Naive thymus-derived CD8-positive, alpha-beta T cell (primary cell): Measurements from ENCODE around the gene YEATS4. TPM values are rescaled to one million over a fixed set of nuclear protein-coding genes. Genes with fewer than 3 reads are reported as not detected.

Source experiments
- ATAC-seq, 2 donors: fragments of 150-1000 bp; cut with Tn5 transposase in 1 of 2; sonication (Bioruptor Pico), chemical (Tn5 transposase) in 1 of 2; 1 replicate in 1 of 2; 2 replicates in 1 of 2; pipeline ENCODE4 v1.10.0; 2021; ENCODE audit warnings: mild to moderate bottlenecking in 2 of 2, moderate library complexity in 2 of 2
- POLR2A ChIA-PET: fragments of 350-600 bp; sonication (Branson Sonifier 250); formaldehyde crosslinking; loops from one replicate; lab custom pipeline; 2021; ENCODE audit warnings: antibody characterized with exemption; lab: Charles Lee
- DNase-seq, 10 donors: peaks; one replicate each; pipeline versions ENCODE4 v3.0.0 to v3.0.0-alpha.2; 2020 to 2022
- H3K27ac Mint-ChIP-seq, 10 donors: one replicate each; pipeline ENCODE4 v1.8.0; 2020 to 2022; ENCODE audit warnings: mild to moderate bottlenecking in 10 of 10, mixed read lengths in 10 of 10, moderate library complexity in 4 of 10, inconsistent platforms in 1 of 10
- H3K27me3 Mint-ChIP-seq, 5 donors: one replicate each; pipeline ENCODE4 v1.8.0; 2021 to 2022; ENCODE audit warnings: mixed read lengths in 5 of 5
- H3K36me3 Mint-ChIP-seq, 3 donors: one replicate each; pipeline ENCODE4 v1.8.0; 2020 to 2022; ENCODE audit warnings: mixed read lengths in 3 of 3, mild to moderate bottlenecking in 2 of 3, inconsistent platforms in 1 of 3
- H3K4me1 Mint-ChIP-seq, 4 donors: one replicate each; pipeline ENCODE4 v1.8.0; 2021 to 2022; ENCODE audit warnings: mixed read lengths in 4 of 4
- H3K4me3 Mint-ChIP-seq, 10 donors: one replicate each; pipeline ENCODE4 v1.8.0; 2020 to 2022; ENCODE audit warnings: mild to moderate bottlenecking in 10 of 10, mixed read lengths in 10 of 10, moderate library complexity in 6 of 10, inconsistent platforms in 1 of 10
- H3K9me3 Mint-ChIP-seq, 9 donors: one replicate each; pipeline ENCODE4 v1.8.0; 2020 to 2022; ENCODE audit warnings: mixed read lengths in 9 of 9, mild to moderate bottlenecking in 3 of 9, inconsistent platforms in 1 of 9, moderate library complexity in 1 of 9
- polyA plus RNA-seq, 3 donors: library from polyadenylated mRNA; unstranded; fragments of 300-500 nt; fragmentation: Illumina TruSeq; gene quantifications; one replicate each; pipeline ENCODE4 v1.2.3, GENCODE V29; 2021
- total RNA-seq, 8 experiments: library from RNA in 2 of 8; stranded (reverse) in 2 of 8; gene quantifications; one replicate each; pipeline ENCODE4 v1.2.3 and lab custom pipeline; 2021 to 2026

YEATS4 gene
- total and polyA plus RNA-seq, 5 experiments from 2014 or later = 18.0 to 66.4 (median 50.9) TPM

DNA sequence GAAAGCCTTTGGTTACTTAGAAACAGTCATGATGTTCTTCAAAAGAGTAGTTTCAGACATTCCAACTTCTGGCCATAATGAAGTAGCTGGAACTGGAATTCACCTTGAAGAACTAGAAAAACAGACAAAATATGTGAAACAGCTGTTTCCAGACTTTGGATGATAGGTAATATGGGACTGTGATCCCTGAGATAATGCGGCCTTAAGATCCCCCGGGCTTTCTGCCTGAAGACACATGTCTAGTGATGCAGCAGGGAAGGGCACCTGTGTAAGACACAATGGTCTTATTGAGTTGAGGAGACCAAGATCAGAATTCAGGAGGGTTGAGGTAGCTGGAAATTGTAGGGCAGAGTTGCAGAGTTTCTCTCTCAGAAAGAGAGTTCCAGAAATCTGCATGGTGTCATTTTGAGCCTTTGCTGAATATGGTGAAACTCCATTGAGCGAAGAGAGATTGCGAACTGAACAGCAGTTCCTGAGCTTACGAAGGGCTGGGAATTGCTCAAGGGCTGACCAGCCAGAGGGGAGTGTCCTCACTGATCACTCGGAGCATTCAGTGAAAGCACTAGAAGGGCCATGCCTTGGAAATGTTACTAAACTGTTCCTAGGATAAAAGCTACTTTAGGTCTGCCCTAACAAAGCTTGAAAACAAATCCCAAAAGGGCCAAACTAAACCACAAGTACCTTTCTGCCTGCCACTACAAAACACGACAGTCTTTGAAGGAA is 69.0 kb downstream of the YEATS4 start:
- Mint-ChIP-seq H3K9me3 (no peaks in the 10 kb centered on the region), H3K27ac (no peak overlapping the region), H3K36me3 (peaks cover 0 to 5% (median 0%) of the 10 kb centered on the region in 3 donors), H3K27me3 (no peaks in the 10 kb centered on the region), H3K4me3 (no peak overlapping the region), H3K4me1 (no peaks in the 10 kb centered on the region)
- ATAC-seq = no peak
- DNase-seq = no peak
- POLR2A ChIA-PET = no interaction called here

DNA sequence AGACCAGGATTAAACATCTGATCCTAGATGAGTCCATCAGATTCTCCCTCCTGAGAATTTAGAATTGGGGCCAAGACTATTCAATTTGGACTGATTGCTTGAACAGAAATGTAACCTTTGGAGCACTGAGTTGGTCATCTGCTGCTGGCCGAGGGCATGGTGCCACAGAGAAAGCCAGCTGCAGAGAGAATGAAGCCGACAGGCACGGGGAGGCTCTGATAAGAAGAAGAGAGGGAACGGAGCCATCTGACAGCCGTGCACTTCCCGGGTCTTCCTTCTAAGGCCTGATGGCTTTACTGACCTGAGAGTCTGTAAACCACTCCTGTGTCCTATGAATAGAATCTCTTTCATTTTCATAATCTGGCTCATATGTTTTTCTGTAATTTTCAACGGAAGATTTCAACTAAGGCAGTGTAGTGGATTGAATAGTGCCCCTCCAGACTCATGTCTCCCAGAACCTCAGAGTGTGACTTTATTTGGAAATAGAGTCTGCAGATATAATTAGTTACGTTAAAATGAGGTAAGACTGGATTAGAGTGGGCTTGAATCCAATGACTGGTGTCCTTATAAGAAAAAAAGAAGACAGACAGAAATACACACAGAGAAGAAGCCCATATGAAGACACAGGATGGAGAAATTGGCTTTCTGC is 71.5 kb downstream of the YEATS4 start:
- Mint-ChIP-seq H3K9me3 (no peaks in the 10 kb centered on the region), H3K27me3 (no peaks in the 10 kb centered on the region), H3K36me3 (no peaks in the 10 kb centered on the region), H3K27ac (no peak overlapping the region), H3K4me1 (no peaks in the 10 kb centered on the region), H3K4me3 (no peak overlapping the region)
- POLR2A ChIA-PET = no interaction called here
- ATAC-seq (no peak), DNase-seq (no peak)

DNA sequence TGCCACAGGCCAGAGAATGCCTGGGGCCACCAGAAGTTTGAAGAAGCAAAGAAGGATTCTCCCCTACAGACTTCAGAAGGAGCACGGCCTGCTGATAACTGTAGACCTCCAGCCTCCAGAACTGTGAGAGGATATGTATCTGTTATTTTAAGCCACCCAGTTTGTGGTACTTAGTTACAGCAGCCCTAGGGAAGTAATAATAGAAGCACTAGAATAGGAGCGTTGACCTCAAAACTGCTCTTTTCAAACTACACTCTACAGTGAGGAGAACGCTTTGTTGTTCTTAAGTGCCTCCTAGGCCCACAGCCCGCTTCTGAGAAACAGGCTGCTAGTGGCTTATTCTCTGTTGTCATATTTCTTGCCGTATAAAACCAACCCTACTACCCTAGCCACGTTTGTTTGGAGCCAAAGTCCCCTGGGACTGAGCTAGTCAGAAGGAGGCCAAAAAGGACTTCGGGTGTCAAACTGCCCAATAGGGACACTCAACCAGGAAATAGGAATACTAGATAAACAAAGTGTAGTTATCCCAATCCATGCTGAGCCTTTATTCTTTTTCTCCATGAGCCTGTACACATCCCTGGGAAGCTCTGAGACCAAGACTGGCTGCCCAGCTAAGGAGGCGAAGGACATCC is 72.2 kb downstream of the YEATS4 start:
- no peaks in the 10 kb centered on the region for H3K4me1 Mint-ChIP-seq
- no peaks in the 10 kb centered on the region for H3K9me3 Mint-ChIP-seq
- no peaks in the 10 kb centered on the region for H3K36me3 Mint-ChIP-seq
- H3K27ac Mint-ChIP-seq = no peak overlapping the region
- POLR2A ChIA-PET = no interaction called here
- no peak overlapping the region for H3K4me3 Mint-ChIP-seq
- ATAC-seq = no peak
- no peak for DNase-seq
- no peaks in the 10 kb centered on the region for H3K27me3 Mint-ChIP-seq

DNA sequence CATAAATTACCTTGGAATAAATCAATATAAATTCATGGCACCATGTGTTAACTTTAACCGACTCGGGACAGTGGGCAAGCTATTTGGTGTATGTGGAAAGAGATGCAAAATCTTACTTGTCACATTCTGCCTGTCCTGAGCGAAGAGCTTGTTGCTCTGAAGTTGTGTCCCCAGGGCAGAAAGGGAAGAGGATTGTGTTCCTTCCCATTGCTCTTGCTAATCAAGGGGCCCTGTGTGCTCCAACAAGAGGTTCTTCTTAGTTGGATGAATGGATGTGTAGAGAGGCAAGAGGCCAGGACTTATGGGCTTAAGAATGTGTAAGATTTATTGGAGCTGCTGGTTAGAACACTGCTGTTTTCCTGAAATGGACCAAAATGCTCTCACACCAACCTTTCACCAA is 74.1 kb downstream of the YEATS4 start:
- H3K9me3 Mint-ChIP-seq = no peaks in the 10 kb centered on the region
- no peak overlapping the region for H3K27ac Mint-ChIP-seq
- no peak for ATAC-seq
- POLR2A ChIA-PET = no interaction called here
- H3K4me3 Mint-ChIP-seq = no peak overlapping the region
- no peaks in the 10 kb centered on the region for H3K36me3 Mint-ChIP-seq
- no peaks in the 10 kb centered on the region for H3K4me1 Mint-ChIP-seq
- no peaks in the 10 kb centered on the region for H3K27me3 Mint-ChIP-seq
- no peak for DNase-seq

DNA sequence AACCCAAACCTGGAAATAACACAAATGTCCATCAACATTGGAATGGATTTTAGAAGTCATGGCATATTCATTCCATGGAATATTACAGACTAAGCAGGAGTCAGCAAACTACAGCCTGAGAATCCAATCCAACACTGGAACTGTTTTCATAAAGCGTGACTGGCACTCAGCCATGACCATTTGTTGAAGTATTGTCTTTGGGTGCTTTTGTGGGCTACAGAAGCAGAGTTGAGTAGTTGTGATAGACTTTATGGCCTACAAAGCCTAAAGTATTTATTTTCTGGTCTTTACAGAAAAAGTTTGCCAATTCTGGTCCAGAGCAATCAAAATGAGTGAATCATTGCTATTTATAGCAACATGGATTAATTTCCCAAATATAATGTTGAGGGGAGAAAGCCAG is 76.1 kb downstream of the YEATS4 start:
- Mint-ChIP-seq H3K4me1 (no peaks in the 10 kb centered on the region), H3K27ac (no peak overlapping the region), H3K36me3 (no peaks in the 10 kb centered on the region), H3K9me3 (no peaks in the 10 kb centered on the region), H3K27me3 (no peaks in the 10 kb centered on the region), H3K4me3 (no peak overlapping the region)
- POLR2A ChIA-PET = no interaction called here
- no peak for DNase-seq
- no peak for ATAC-seq

DNA sequence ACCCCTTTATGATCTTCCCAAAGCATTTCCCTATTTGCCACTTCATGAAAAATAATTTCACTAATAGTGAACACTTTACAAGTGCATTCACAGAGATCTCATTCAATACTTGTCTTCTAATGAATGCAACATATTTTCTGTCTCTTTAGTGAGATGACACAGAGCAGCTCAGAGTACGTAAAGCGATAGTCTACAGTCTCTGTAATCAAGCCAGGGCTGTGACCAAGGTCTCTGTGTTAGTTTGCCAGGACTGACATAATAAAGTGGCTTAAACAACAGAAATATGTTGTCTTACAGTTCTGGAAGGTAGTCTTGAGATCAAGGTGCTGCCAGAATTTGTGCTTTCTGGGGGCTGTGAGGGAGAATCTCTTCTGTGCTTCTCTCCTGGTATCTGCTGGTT is 77.5 kb downstream of the YEATS4 start:
- H3K4me3 Mint-ChIP-seq = no peak overlapping the region
- no peaks in the 10 kb centered on the region for H3K36me3 Mint-ChIP-seq
- ATAC-seq = no peak
- H3K27me3 Mint-ChIP-seq = no peaks in the 10 kb centered on the region
- H3K9me3 Mint-ChIP-seq = no peaks in the 10 kb centered on the region
- H3K4me1 Mint-ChIP-seq = no peaks in the 10 kb centered on the region
- H3K27ac Mint-ChIP-seq = no peak overlapping the region
- no peak for DNase-seq
- POLR2A ChIA-PET = no interaction called here

DNA sequence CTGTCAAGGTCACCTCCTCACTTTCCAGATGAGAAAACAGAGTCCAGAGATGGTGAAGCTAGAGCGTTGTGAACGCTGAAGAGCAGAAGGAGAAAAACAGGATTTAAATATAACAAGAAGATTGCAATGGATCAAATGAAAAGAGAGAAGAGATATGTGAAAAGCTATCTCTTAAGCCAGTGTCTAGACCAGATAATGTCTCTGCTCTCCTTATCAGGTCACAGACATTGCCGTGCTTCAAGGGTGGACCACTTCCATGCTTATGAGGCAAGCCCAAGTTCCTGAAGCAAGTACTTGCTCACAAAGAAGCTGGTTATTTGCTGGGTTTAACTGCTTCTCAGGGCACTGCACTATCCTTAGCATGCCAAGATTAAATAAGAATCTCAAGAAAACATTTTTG is 79.0 kb downstream of the YEATS4 start:
- Mint-ChIP-seq H3K4me1 (no peaks in the 10 kb centered on the region), H3K27ac (no peak overlapping the region), H3K9me3 (no peaks in the 10 kb centered on the region), H3K27me3 (peaks cover 0 to 2% (median 0%) of the 10 kb centered on the region in 5 donors), H3K4me3 (no peak overlapping the region), H3K36me3 (no peaks in the 10 kb centered on the region)
- ATAC-seq = no peak
- POLR2A ChIA-PET = no interaction called here
- no peak for DNase-seq

DNA sequence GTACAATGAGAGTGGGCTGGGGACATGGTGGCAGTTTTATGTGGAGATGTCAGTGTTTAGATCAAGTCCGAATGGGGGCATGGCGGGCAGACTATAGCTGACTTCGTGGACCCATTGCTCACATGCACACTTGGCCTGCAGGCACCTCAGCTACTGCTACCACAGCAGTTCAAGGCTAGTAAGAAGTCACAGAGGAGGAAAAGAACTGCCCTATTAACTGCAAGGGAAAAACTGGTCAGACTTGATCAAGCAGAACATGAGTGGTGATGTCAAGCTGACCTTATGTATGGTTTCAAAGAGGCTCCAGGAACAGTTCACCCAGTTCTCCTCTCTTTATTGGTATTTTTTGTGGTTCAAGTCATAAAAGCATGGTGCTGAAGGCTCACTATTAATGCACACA is 80.5 kb downstream of the YEATS4 start:
- peaks cover 0 to 5% (median 0%) of the 10 kb centered on the region in 3 donors for H3K36me3 Mint-ChIP-seq
- ATAC-seq (no peak), DNase-seq (no peak)

More for the DNA sequence above, 80.5 kb downstream of the YEATS4 start:
- H3K27ac Mint-ChIP-seq = no peak overlapping the region
- H3K27me3 Mint-ChIP-seq = peaks cover 0 to 4% (median 2%) of the 10 kb centered on the region in 5 donors
- no peak overlapping the region for H3K4me3 Mint-ChIP-seq
- POLR2A ChIA-PET = no interaction called here
- H3K9me3 Mint-ChIP-seq = no peaks in the 10 kb centered on the region
- H3K4me1 Mint-ChIP-seq = no peaks in the 10 kb centered on the region

Other genes with a start within 250 kb of the YEATS4 start
- 100 to 1,000 TPM; 113 to 114 TPM for gene CPSF6, start 120.2 kb upstream of the YEATS4 start, total RNA-seq
- 10 to 100 TPM; 36.6 to 55.4 (median 46.0) TPM for gene CPSF6, start 120.2 kb upstream of the YEATS4 start, polyA plus RNA-seq
- gene LYZ, start 11.4 kb upstream of the YEATS4 start, total RNA-seq = 1 to 10 TPM; 7.2 to 7.3 TPM
- gene LYZ, start 11.4 kb upstream of the YEATS4 start, polyA plus RNA-seq = 10 to 100 TPM in 1 of 3 donors, 1 to 10 TPM in 1, under 1 TPM in 1; 0.09 to 17.3 (median 5.9) TPM
- gene FRS2, start 110.6 kb downstream of the YEATS4 start, total RNA-seq = 10 to 100 TPM; 27.2 to 33.5 TPM
- 10 to 100 TPM; 11.1 to 12.3 (median 11.6) TPM for gene FRS2, start 110.6 kb downstream of the YEATS4 start, polyA plus RNA-seq
- gene CCT2, start 225.7 kb downstream of the YEATS4 start, total RNA-seq = 100 to 1,000 TPM; 156 to 163 TPM
- 100 to 1,000 TPM; 169 to 193 (median 182) TPM for gene CCT2, start 225.7 kb downstream of the YEATS4 start, polyA plus RNA-seq